Measurements from ENCODE around the gene TBX19.

GRCh38 chr1:168260393-168260792 lies 20.3 kb upstream of the TBX19 start:
- TF ChIP-seq POLR2A (IDR thresholded peaks at IDR 0.05) (no peak), CTCF (IDR thresholded peaks at IDR 0.05) (no peak)

All from adrenal gland (tissue), 5 donors.